Sigmoid colon (tissue), 7 donors: Measurements from ENCODE around the gene TAMALIN. TPM values are rescaled to one million over a fixed set of nuclear protein-coding genes. Genes with fewer than 3 reads are reported as not detected.

Experiments
- DNase-seq: peaks from one replicate; pipeline ENCODE4 v3.0.0-alpha.2; 2019
- H3K27ac ChIP-seq, 4 donors: fragments of 200-600 bp; sonication (generic); one replicate each; pipeline ENCODE4 v1.5.1; 2016 to 2019; ENCODE audit warnings: mild to moderate bottlenecking in 1 of 4
- H3K27me3 ChIP-seq, 3 donors: fragments of 200-600 bp; sonication (generic); one replicate each; pipeline ENCODE4 v1.5.1; 2019; ENCODE audit warnings: mild to moderate bottlenecking in 1 of 3
- H3K36me3 ChIP-seq, 4 donors: fragments of 200-600 bp; sonication (generic); one replicate each; pipeline ENCODE4 v1.5.1; 2016 to 2019
- H3K4me1 ChIP-seq, 4 donors: fragments of 200-600 bp; sonication (generic); one replicate each; pipeline ENCODE4 v1.5.1; 2017 to 2019
- H3K4me3 ChIP-seq, 4 donors: fragments of 200-600 bp; sonication (generic); one replicate each; pipeline ENCODE4 v1.5.1; 2017 to 2019; ENCODE audit warnings: mild to moderate bottlenecking in 2 of 4, moderate library complexity in 1 of 4
- H3K9me3 ChIP-seq, 4 donors: fragments of 200-600 bp in 3 of 4; sonication (generic) in 3 of 4; one replicate each; pipeline versions ENCODE4 v1.5.1 to v1.6.1; 2013 to 2019
- CTCF ChIP-seq, 4 experiments: fragments of 450-650 bp in 3 of 4; fragments of 200-600 bp in 1 of 4; IDR thresholded peaks; one replicate each; pipeline ENCODE4 v1.5.1; 2016 to 2019; ENCODE audit warnings: antibody characterized with exemption in 4 of 4, mild to moderate bottlenecking in 3 of 4, moderate library complexity in 2 of 4
- EP300 ChIP-seq, 4 donors: sonication (generic); formaldehyde crosslinking; IDR thresholded peaks; one replicate each; pipeline ENCODE4 v1.6.1; 2017; ENCODE audit warnings: antibody characterized with exemption in 4 of 4
- POLR2A ChIP-seq, 2 donors: fragments of 450-650 bp; IDR thresholded peaks; one replicate each; pipeline ENCODE4 v1.6.1; 2016; ENCODE audit warnings: antibody characterized with exemption in 2 of 2, mild to moderate bottlenecking in 2 of 2, moderate library complexity in 2 of 2
- POLR2AphosphoS5 ChIP-seq, 4 donors: sonication (generic); formaldehyde crosslinking; IDR thresholded peaks; one replicate each; pipeline ENCODE4 v1.6.1; 2017; ENCODE audit warnings: antibody characterized with exemption in 4 of 4
- WGBS, 2 donors: extraction: QIAGEN DNeasy Blood & Tissue Kit; methylation state at CpG; one replicate each; pipeline ENCODE4 v1.1.7; 2013; 5-methylcytosine and 5-hydroxymethylcytosine counted together
- intact Hi-C: fragments of 100-400 bp; cut with DNase I; formaldehyde crosslinking; loops from one replicate; pipeline ENCODE4 v1.15.1; 2023
- polyA plus RNA-seq, 3 donors: library from polyadenylated mRNA; stranded (reverse); fragments of 200-250 nt; gene quantifications; one replicate each; pipeline ENCODE4 v1.2.3, GENCODE V29; 2013
- total RNA-seq, 4 donors: library from RNA; depleted of rRNA; stranded (reverse); fragments of >200 nt; gene quantifications; one replicate each; pipeline ENCODE4 v1.1.0, GENCODE V29; 2016
- donor health status: healthy with polysubstance abuse.
- donor health status: Bipolar disorder and iron deficiency.
- donor health status: healthy.

TAMALIN gene
- total and polyA plus RNA-seq, 7 donors: 4.2 to 17.0 (median 9.4) TPM

GRCh38 chr12:52018433-52019112 lies 11.8 kb downstream of the TAMALIN start:
- Histone ChIP-seq H3K27me3 (no peaks in the 10 kb centered on the region), H3K9me3 (no peaks in the 10 kb centered on the region), H3K36me3 (peaks cover 0 to 9% (median 2%) of the 10 kb centered on the region in 4 donors), H3K27ac (no peak overlapping the region), H3K4me1 (peaks cover 0 to 9% (median 9%) of the 10 kb centered on the region in 4 donors), H3K4me3 (no peak overlapping the region)
- DNase-seq: no peak
- intact Hi-C loops: no loop called here
- TF ChIP-seq POLR2AphosphoS5 (IDR thresholded peaks at IDR 0.05) (peak in 1 of 4 donors; percentile 2), EP300 (IDR thresholded peaks at IDR 0.05) (no peak)
- 69 to 85% methylated on average over 4 of the region's 4 CpGs for WGBS, 2 donors

GRCh38 chr12:52019113-52019770 lies 12.5 kb downstream of the TAMALIN start:
- peaks cover 0 to 4% (median 1%) of the 10 kb centered on the region in 4 donors for H3K36me3 ChIP-seq
- 46 to 74% methylated on average over 13 of the region's 13 CpGs for WGBS, 2 donors
- intact Hi-C loops: no loop called here
- TF ChIP-seq CTCF (IDR thresholded peaks at IDR 0.05) (no peak), POLR2AphosphoS5 (IDR thresholded peaks at IDR 0.05) (no peak), POLR2A (IDR thresholded peaks at IDR 0.05) (no peak), EP300 (IDR thresholded peaks at IDR 0.05) (no peak)
- no peaks in the 10 kb centered on the region for H3K9me3 ChIP-seq
- no peaks in the 10 kb centered on the region for H3K27me3 ChIP-seq
- H3K4me3 ChIP-seq: no peak overlapping the region
- peaks cover 0 to 16% (median 15%) of the 10 kb centered on the region in 4 donors for H3K4me1 ChIP-seq
- H3K27ac ChIP-seq: no peak overlapping the region
- DNase-seq: peak; percentile 63

- H3K36me3 ChIP-seq: no peaks in the 10 kb centered on the region
- 29% methylated on average over 9 of the region's 9 CpGs for WGBS, 2 donors
- no peaks in the 10 kb centered on the region for H3K9me3 ChIP-seq
- TF ChIP-seq EP300 (IDR thresholded peaks at IDR 0.05) (no peak), POLR2AphosphoS5 (IDR thresholded peaks at IDR 0.05) (no peak), CTCF (IDR thresholded peaks at IDR 0.05) (peak; percentile 5 to 37 (median 32)), POLR2A (IDR thresholded peaks at IDR 0.05) (no peak)
- intact Hi-C loops: loop anchor here (10.0 kb wide), 1 partner anchor 254 kb away; the partner anchor contains the start of gene KRT86
- peak; percentile 78 for DNase-seq
- H3K4me3 ChIP-seq: no peak overlapping the region
- peaks cover 0 to 31% (median 28%) of the 10 kb centered on the region in 4 donors for H3K4me1 ChIP-seq
- no peaks in the 10 kb centered on the region for H3K27me3 ChIP-seq
- no peak overlapping the region for H3K27ac ChIP-seq
These were observed 14.0 kb downstream of the TAMALIN start for GRCh38 chr12:52020539-52021336.

- H3K27me3 ChIP-seq: no peaks in the 10 kb centered on the region
- intact Hi-C loops: loop anchor here (1.0 to 10.0 kb wide), 3 partner anchors 19 to 252 kb away; partner anchors contain the start of gene KRT86
- peak; percentile 70 for DNase-seq
- peak overlapping the region in 2 of 4 donors; percentile 41 to 90 for H3K27ac ChIP-seq
- H3K4me3 ChIP-seq: peak overlapping the region; percentile 40 to 61 (median 54)
- peaks cover 0 to 49% (median 47%) of the 10 kb centered on the region in 4 donors for H3K4me1 ChIP-seq
- 5 to 13% methylated on average over 14 of the region's 14 CpGs for WGBS, 2 donors
- TF ChIP-seq POLR2A (IDR thresholded peaks at IDR 0.05): no peak
- no peak for TF ChIP-seq EP300 (IDR thresholded peaks at IDR 0.05)
- no peak for TF ChIP-seq POLR2AphosphoS5 (IDR thresholded peaks at IDR 0.05)
- peak in 1 of 4 experiments; percentile 11 for TF ChIP-seq CTCF (IDR thresholded peaks at IDR 0.05)
- H3K9me3 ChIP-seq: no peaks in the 10 kb centered on the region
- H3K36me3 ChIP-seq: no peaks in the 10 kb centered on the region
These were observed 16.1 kb downstream of the TAMALIN start for GRCh38 chr12:52022841-52023181.
